Smooth muscle cell (in vitro differentiated cells): Measurements from ENCODE around the gene JMJD8. TPM values are rescaled to one million over a fixed set of nuclear protein-coding genes. Genes with fewer than 3 reads are reported as not detected.

Experiments
- DNase-seq: peaks from one replicate; lab custom pipeline; 2025; ENCODE audit not compliant: unreplicated experiment; lab: John Stamatoyannopoulos, UW
- H2AFZ ChIP-seq: fragments of 200-600 bp; sonication (generic); 2 replicates; pipeline ENCODE4 v1.6.0; 2016; ENCODE audit warnings: antibody characterized with exemption, low read depth, mild to moderate bottlenecking
- H3F3A ChIP-seq: fragments of 200-600 bp; sonication (generic); 2 replicates; pipeline ENCODE4 v1.6.0; 2017; ENCODE audit warnings: antibody characterized with exemption, low read depth
- H3K27ac ChIP-seq: fragments of 200-600 bp; sonication (generic); 2 replicates; pipeline ENCODE4 v1.5.1; 2016; ENCODE audit warnings: low read depth, mild to moderate bottlenecking
- H3K27me3 ChIP-seq: fragments of 200-600 bp; sonication (generic); 2 replicates; pipeline ENCODE4 v1.6.1; 2016; ENCODE audit warnings: low read depth, mild to moderate bottlenecking
- H3K36me3 ChIP-seq: fragments of 200-600 bp; sonication (generic); 2 replicates; pipeline ENCODE4 v1.5.1; 2016; ENCODE audit warnings: low read depth
- H3K4me1 ChIP-seq: fragments of 200-600 bp; sonication (generic); 2 replicates; pipeline ENCODE4 v1.5.1; 2016; ENCODE audit warnings: low read depth
- H3K4me2 ChIP-seq: fragments of 200-600 bp; sonication (generic); 2 replicates; pipeline ENCODE4 v1.6.0; 2016; ENCODE audit warnings: mild to moderate bottlenecking
- H3K4me3 ChIP-seq: fragments of 200-600 bp; sonication (generic); 2 replicates; pipeline ENCODE4 v1.5.1; 2016; ENCODE audit warnings: mild to moderate bottlenecking
- H3K79me2 ChIP-seq: fragments of 200-600 bp; sonication (generic); 2 replicates; pipeline ENCODE4 v1.6.0; 2016; ENCODE audit warnings: low read depth, mild to moderate bottlenecking
- H3K9ac ChIP-seq: fragments of 200-600 bp; sonication (generic); 2 replicates; pipeline ENCODE4 v1.6.0; 2016; ENCODE audit warnings: low read depth
- H3K9me3 ChIP-seq: fragments of 200-600 bp; sonication (generic); replicated peaks from 2 replicates; pipeline ENCODE4 v1.5.1; 2016; ENCODE audit warnings: low read depth
- H4K20me1 ChIP-seq: fragments of 200-600 bp; sonication (generic); 2 replicates; pipeline ENCODE4 v1.6.0; 2016; ENCODE audit warnings: low read depth
- CTCF ChIP-seq: fragments of 200-600 bp; sonication (generic); IDR thresholded peaks from 2 replicates; pipeline ENCODE4 v1.5.1; 2017; ENCODE audit warnings: borderline replicate concordance, mild to moderate bottlenecking, antibody characterized with exemption; ENCODE audit not compliant: insufficient read depth, poor library complexity, severe bottlenecking
- WGBS: methylation state at CpG from one replicate; pipeline ENCODE4 v1.1.7; 2016; ENCODE audit warnings: low lambda C conversion rate; 5-methylcytosine and 5-hydroxymethylcytosine counted together
- polyA plus RNA-seq: library from polyadenylated mRNA; unstranded; fragments of >200 nt; fragmentation: Nextera tagmentation; extraction: Ambion mirVana; gene quantifications from 2 replicates; pipeline ENCODE4 v1.2.1, GENCODE V29; 2016
- total RNA-seq: library from RNA; depleted of rRNA; stranded (reverse); fragments of >200 nt; gene quantifications from 2 replicates; pipeline ENCODE4 v1.2.3, GENCODE V29; 2014

JMJD8 gene
- total and polyA plus RNA-seq, 2 experiments from 2014 or later, result 42.9 to 95.1 TPM

GRCh38 chr16:638836-639235 is 45.3 kb downstream of the JMJD8 start:
- Histone ChIP-seq H2AFZ (no peak overlapping the region), H3F3A (peaks cover 13% of the 10 kb centered on the region), H3K4me1 (peaks cover 17% of the 10 kb centered on the region), H3K9me3 (no peaks in the 10 kb centered on the region), H3K36me3 (no peaks in the 10 kb centered on the region), H3K4me3 (no peak overlapping the region), H3K9ac (no peak overlapping the region), H3K79me2 (peaks cover 20% of the 10 kb centered on the region), H3K4me2 (no peak overlapping the region), H3K27ac (no peak overlapping the region), H3K27me3 (no peaks in the 10 kb centered on the region), H4K20me1 (peaks cover 11% of the 10 kb centered on the region)
- TF ChIP-seq CTCF, result no peak
- no peak for DNase-seq
- 61% methylated on average over 9 of the region's 9 CpGs for WGBS

GRCh38 chr16:638034-638543 is 46.0 kb downstream of the JMJD8 start:
- Histone ChIP-seq H2AFZ (no peak overlapping the region), H3K27me3 (no peaks in the 10 kb centered on the region), H3K4me3 (no peak overlapping the region), H3K4me2 (peak overlapping the region; percentile 87), H3F3A (peaks cover 13% of the 10 kb centered on the region), H3K27ac (no peak overlapping the region), H3K36me3 (no peaks in the 10 kb centered on the region), H3K9ac (no peak overlapping the region), H3K9me3 (no peaks in the 10 kb centered on the region), H3K79me2 (peaks cover 17% of the 10 kb centered on the region), H4K20me1 (peaks cover 11% of the 10 kb centered on the region), H3K4me1 (peaks cover 17% of the 10 kb centered on the region)
- no peak for TF ChIP-seq CTCF
- no peak for DNase-seq
- 84% methylated on average over 15 of the region's 15 CpGs for WGBS

DNA sequence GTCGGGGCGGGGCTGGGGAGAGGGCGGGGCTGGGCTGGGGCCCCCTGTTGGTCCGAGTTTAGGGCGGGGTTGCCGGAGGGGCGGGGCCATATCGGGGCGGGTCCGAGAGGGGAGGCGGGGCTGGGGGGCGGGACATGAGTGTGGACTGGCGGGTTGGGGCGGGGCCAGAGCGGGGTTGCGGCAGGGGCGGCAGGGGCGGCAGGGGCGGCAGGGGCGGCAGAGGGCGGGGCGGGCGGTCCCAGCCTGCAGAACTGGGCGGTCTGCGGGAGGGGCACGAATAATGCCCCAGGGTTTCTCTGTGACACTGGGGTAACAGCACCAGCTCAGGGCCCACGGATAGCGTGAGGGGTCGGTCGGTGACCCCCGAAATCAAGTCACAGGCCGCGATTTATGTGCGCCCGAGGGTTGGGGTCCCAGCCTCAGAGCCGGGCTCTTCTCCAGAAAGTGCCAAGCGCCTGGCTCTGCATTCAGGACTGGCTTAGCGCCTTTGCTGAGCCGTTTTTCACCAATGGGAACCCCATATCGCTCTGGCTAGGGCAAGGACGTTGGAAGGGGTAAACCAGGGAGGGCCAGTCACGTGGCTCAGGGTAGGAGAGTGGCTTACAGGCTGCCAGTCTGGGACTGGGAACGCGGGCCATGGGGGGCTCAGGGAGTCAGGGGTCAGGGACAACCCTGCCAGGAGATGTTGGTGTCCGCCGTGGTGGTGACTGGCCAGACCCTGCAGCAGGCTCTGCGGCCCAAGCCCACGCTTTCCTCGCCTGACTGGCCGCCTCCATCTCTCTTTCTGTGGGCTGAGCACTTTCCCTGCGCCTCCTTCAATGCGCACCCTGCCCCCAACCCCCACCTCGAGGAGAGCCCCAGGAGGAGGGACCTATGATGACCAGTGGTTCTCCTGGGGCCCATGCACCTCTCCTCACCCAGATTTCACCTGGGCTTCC is 46.8 kb downstream of the JMJD8 start:
- Histone ChIP-seq H3K79me2 (peaks cover 10% of the 10 kb centered on the region), H3K27ac (peak overlapping the region; percentile 88), H3K9me3 (no peaks in the 10 kb centered on the region), H3K36me3 (no peaks in the 10 kb centered on the region), H3K27me3 (no peaks in the 10 kb centered on the region), H2AFZ (peak overlapping the region; percentile 93), H4K20me1 (peaks cover 11% of the 10 kb centered on the region), H3F3A (peaks cover 13% of the 10 kb centered on the region), H3K4me1 (peaks cover 14% of the 10 kb centered on the region), H3K4me3 (peak overlapping the region; percentile 99), H3K4me2 (peak overlapping the region; percentile 89), H3K9ac (peak overlapping the region; percentile 67)
- WGBS, result 39% methylated on average over 27 of the region's 53 CpGs
- peak; percentile 99 for DNase-seq
- TF ChIP-seq CTCF, result no peak
